GM12878 (cell line): ENCODE results near the gene MRPS23. TPM values are rescaled to one million over a fixed set of nuclear protein-coding genes. Genes with fewer than 3 reads are reported as not detected.

Experiments
- ATAC-seq: fragments of 200-7000 bp; cut with Tn5 transposase; 3 replicates; pipeline ENCODE4 v1.9.1; 2020; ENCODE audit warnings: mild to moderate bottlenecking, moderate library complexity
- BruUV-seq: library from RNA; stranded (reverse); fragments of 400-500 nt; replicated peaks from 2 replicates; lab custom pipeline; 2021; lab: Mats Ljungman, UMichigan
- CTCF ChIA-PET: fragments of 300-600 bp; sonication (Branson Sonifier 250); formaldehyde crosslinking; extraction: SDS; loops from one replicate; lab custom pipeline; 2021; ENCODE audit warnings: inconsistent platforms; lab: Yijun Ruan, JAX
- POLR2A ChIA-PET: fragments of 350-600 bp; formaldehyde crosslinking; extraction: SDS; loops from one replicate; lab custom pipeline; 2021; ENCODE audit warnings: inconsistent platforms; lab: Charles Lee
- RAD21 ChIA-PET: fragments of 300-600 bp; sonication (Branson Sonifier 250); formaldehyde crosslinking; loops from one replicate; lab custom pipeline; 2023; ENCODE audit warnings: antibody characterized with exemption; ENCODE audit not compliant: unreplicated experiment; lab: Charles Lee
- SMC1A ChIA-PET: fragments of 300-600 bp; sonication (Branson Sonifier 250); formaldehyde crosslinking; loops from one replicate; lab custom pipeline; 2023; ENCODE audit not compliant: unreplicated experiment, uncharacterized antibody; lab: Charles Lee
- DNase-seq: peaks from one replicate; pipeline ENCODE4 v3.0.0-alpha.2; 2011; ENCODE audit warnings: low read depth, low spot score
- FAIRE-seq: peaks from 3 replicates; lab custom pipeline; 2011; peaks lifted over from hg19 to GRCh38; lab: Jason Lieb, UNC
- H2AFZ ChIP-seq: 2 replicates; pipeline ENCODE4 v1.6.0; 2011; ENCODE audit warnings: low read depth, low read length, control low read depth; ENCODE audit not compliant: control insufficient read depth
- H3K27ac ChIP-seq: 2 replicates; pipeline ENCODE4 v1.5.1; 2011; ENCODE audit warnings: control low read depth; ENCODE audit not compliant: control insufficient read depth, insufficient read depth
- H3K27me3 ChIP-seq, 2 experiments: replicated peaks in 1 of 2; 2 replicates each; pipeline versions ENCODE4 v1.6.0 to v1.6.1; 2011; ENCODE audit warnings: low read length in 1 of 2; ENCODE audit not compliant: control insufficient read depth in 2 of 2, insufficient read depth in 2 of 2
- H3K36me3 ChIP-seq, 2 experiments: 2 replicates each; pipeline ENCODE4 v1.5.1; 2011; ENCODE audit warnings: low read length in 1 of 2; ENCODE audit not compliant: control insufficient read depth in 2 of 2, insufficient read depth in 2 of 2
- H3K4me1 ChIP-seq: 2 replicates; pipeline ENCODE4 v1.6.1; 2011; ENCODE audit warnings: mild to moderate bottlenecking, low read length, moderate library complexity, mixed read lengths; ENCODE audit not compliant: control insufficient read depth, insufficient read depth
- H3K4me2 ChIP-seq: 2 replicates; pipeline ENCODE4 v1.6.0; 2011; ENCODE audit warnings: control low read depth; ENCODE audit not compliant: control insufficient read depth, insufficient read depth
- H3K4me3 ChIP-seq: fragments of 200-600 bp; sonication (generic); 2 replicates; pipeline ENCODE4 v1.5.1; 2016
- H3K79me2 ChIP-seq: 2 replicates; pipeline ENCODE4 v1.6.0; 2011; ENCODE audit warnings: low read length; ENCODE audit not compliant: control insufficient read depth, insufficient read depth
- H3K9ac ChIP-seq: 2 replicates; pipeline ENCODE4 v1.8.0; 2011; ENCODE audit warnings: low read length, control low read depth, mixed read lengths; ENCODE audit not compliant: control insufficient read depth, insufficient read depth
- H3K9me3 ChIP-seq: replicated peaks from 3 replicates; pipeline ENCODE4 v1.5.1; 2011; ENCODE audit warnings: mild to moderate bottlenecking, low read length; ENCODE audit not compliant: control insufficient read depth, insufficient read depth
- H4K20me1 ChIP-seq: 2 replicates; pipeline ENCODE4 v1.6.0; 2011; ENCODE audit not compliant: control insufficient read depth, insufficient read depth
- BACH1 ChIP-seq: fragments of 450-650 bp; IDR thresholded peaks from 2 replicates; pipeline ENCODE4 v1.6.1; 2017; ENCODE audit warnings: mild to moderate bottlenecking, borderline replicate concordance
- CBFB ChIP-seq: IDR thresholded peaks from 2 replicates; pipeline ENCODE4 v1.6.1; 2016; ENCODE audit warnings: antibody characterized with exemption, low read depth
- DPF2 ChIP-seq: fragments of 450-650 bp; IDR thresholded peaks from 2 replicates; pipeline ENCODE4 v1.6.1; 2017; ENCODE audit warnings: mild to moderate bottlenecking
- E4F1 ChIP-seq: fragments of 450-650 bp; IDR thresholded peaks from 2 replicates; pipeline ENCODE4 v1.6.1; 2018; ENCODE audit warnings: borderline replicate concordance, mild to moderate bottlenecking; ENCODE audit not compliant: partially characterized antibody
- HDAC6 ChIP-seq: fragments of 200-600 bp; sonication (generic); IDR thresholded peaks from one replicate; pipeline ENCODE4 v1.8.0; 2017; ENCODE audit warnings: antibody characterized with exemption; ENCODE audit not compliant: unreplicated experiment
- MYC ChIP-seq: IDR thresholded peaks from 2 replicates; pipeline ENCODE4 v1.6.1; 2011; ENCODE audit warnings: mild to moderate bottlenecking, low read length, moderate library complexity, inconsistent platforms; ENCODE audit not compliant: insufficient read depth, insufficient replicate concordance, insufficient read length, severe bottlenecking
- RAD51 ChIP-seq: fragments of 450-650 bp; IDR thresholded peaks from 2 replicates; pipeline ENCODE4 v1.6.1; 2016; ENCODE audit warnings: moderate library complexity, mild to moderate bottlenecking, inconsistent platforms
- RUNX3 ChIP-seq: IDR thresholded peaks from 2 replicates; pipeline ENCODE4 v1.6.1; 2012; ENCODE audit warnings: low read length, inconsistent platforms
- STAT3 ChIP-seq: IDR thresholded peaks from 2 replicates; pipeline ENCODE4 v1.6.1; 2011; ENCODE audit warnings: low read depth, low read length, improper control_type of control experiment
- SUPT20H ChIP-seq: IDR thresholded peaks from 2 replicates; pipeline ENCODE4 v1.6.1; 2011; ENCODE audit warnings: low read depth, mild to moderate bottlenecking, low read length, moderate library complexity, borderline replicate concordance; ENCODE audit not compliant: control insufficient read depth
- ZNF207 ChIP-seq: fragments of 450-650 bp; IDR thresholded peaks from 2 replicates; pipeline ENCODE4 v1.6.1; 2014; ENCODE audit warnings: antibody characterized with exemption, mild to moderate bottlenecking, borderline replicate concordance
- WGBS: methylation state at CpG from one replicate; pipeline ENCODE4 v1.1.6; 2016; ENCODE audit warnings: low lambda C conversion rate; ENCODE audit not compliant: insufficient replicate concordance, insufficient coverage; ENCODE audit errors: missing lambda C conversion rate; 5-methylcytosine and 5-hydroxymethylcytosine counted together
- in situ Hi-C: fragments of 300-500 bp; cut with MboI; formaldehyde crosslinking; loops from 9 replicates; pipeline ENCODE4 v1.14.3; 2018; ENCODE audit warnings: mixed read lengths
- intact Hi-C: fragments of 100-400 bp; cut with micrococcal nuclease; formaldehyde crosslinking; loops from one replicate; pipeline ENCODE4 v1.14.2; 2022; ENCODE audit not compliant: unreplicated experiment
- polyA plus RNA-seq, 11 experiments: library from polyadenylated mRNA; depleted of rRNA in 4 of 11; unstranded in 6 of 11; stranded (reverse) in 5 of 11; fragments of >200 nt; fragmentation: Nextera tagmentation in 4 of 11; fragmentation: Illumina TruSeq in 1 of 11; extraction: Ambion mirVana in 4 of 11; extraction: Trizol in 1 of 11; gene quantifications; 1 replicate in 1 of 11; 2 replicates in 10 of 11; pipeline versions ENCODE4 v1.2.1 to v1.2.3, GENCODE V29; 2011 to 2016; ENCODE audit warnings: inconsistent platforms in 2 of 11, missing spikeins in 2 of 11, low read depth in 1 of 11
- total RNA-seq, 4 experiments: library from RNA; depleted of rRNA in 3 of 4; stranded (reverse); fragments of >200 nt in 3 of 4; fragmentation: Illumina TruSeq in 1 of 4; extraction: Trizol in 1 of 4; gene quantifications; 2 replicates each; pipeline versions ENCODE4 v1.2.1 to v1.2.3, GENCODE V29; 2013 to 2021
- TF ChIP-seq, protein P1 (sequence below): fragments of 450-650 bp; IDR thresholded peaks from 2 replicates; pipeline ENCODE4 v1.6.1; 2017; ENCODE audit warnings: mild to moderate bottlenecking, moderate library complexity
- TF ChIP-seq, protein P2 (sequence below): fragments of 450-650 bp; IDR thresholded peaks from 2 replicates; pipeline ENCODE4 v1.6.1; 2017; ENCODE audit warnings: mild to moderate bottlenecking, low read depth, inconsistent platforms; ENCODE audit not compliant: poor library complexity, severe bottlenecking
- TF ChIP-seq, protein P3 (sequence below): fragments of 450-650 bp; IDR thresholded peaks from 2 replicates; pipeline ENCODE4 v1.6.1; 2016; ENCODE audit warnings: mild to moderate bottlenecking

Gene MRPS23
- total and polyA plus RNA-seq, 10 of the 15 experiments (the other 5 are each of a cell fraction or from before 2014, with no cell fraction given) = 65.3 to 237 (median 87.9) TPM

GRCh38 chr17:57881143-57881542 lies 31.3 kb upstream of the MRPS23 start:
- H3K4me3 ChIP-seq = no peak overlapping the region
- DNase-seq (no peak), ATAC-seq (no peak; the same call in 2 of the 3 replicates), FAIRE-seq (no peak)
- intact Hi-C loops = no loop called here
- in situ Hi-C loops = no loop called here
- H3K4me2 ChIP-seq = no peak overlapping the region
- no peaks in the 10 kb centered on the region for H3K9me3 ChIP-seq
- H3K9ac ChIP-seq = no peak overlapping the region
- WGBS = 49% methylated on average over 8 of the region's 8 CpGs
- peaks cover 0 to 1% of the 10 kb centered on the region in 2 experiments; a peak in 1 of 4 replicates for H3K27me3 ChIP-seq
- H3K79me2 ChIP-seq = no peaks in the 10 kb centered on the region
- ChIA-PET RAD21 (no interaction called here), POLR2A (no interaction called here), SMC1A (no interaction called here), CTCF (interaction anchor here (1.2 kb wide), 1 partner anchor 24 kb away, joined by 4 read pairs; no protein-coding TSS in a partner anchor)
- peaks cover 3% of the 10 kb centered on the region; the same call in 1 of the 2 replicates for H3K4me1 ChIP-seq
- H2AFZ ChIP-seq = no peak overlapping the region
- no TSS peak for BruUV-seq
- H4K20me1 ChIP-seq = no peaks in the 10 kb centered on the region
- H3K27ac ChIP-seq = no peak overlapping the region
- no peaks in the 10 kb centered on the region for H3K36me3 ChIP-seq
- TF ChIP-seq BACH1 = no peak
- no peak for TF ChIP-seq HDAC6
- TF ChIP-seq, protein P1, sequence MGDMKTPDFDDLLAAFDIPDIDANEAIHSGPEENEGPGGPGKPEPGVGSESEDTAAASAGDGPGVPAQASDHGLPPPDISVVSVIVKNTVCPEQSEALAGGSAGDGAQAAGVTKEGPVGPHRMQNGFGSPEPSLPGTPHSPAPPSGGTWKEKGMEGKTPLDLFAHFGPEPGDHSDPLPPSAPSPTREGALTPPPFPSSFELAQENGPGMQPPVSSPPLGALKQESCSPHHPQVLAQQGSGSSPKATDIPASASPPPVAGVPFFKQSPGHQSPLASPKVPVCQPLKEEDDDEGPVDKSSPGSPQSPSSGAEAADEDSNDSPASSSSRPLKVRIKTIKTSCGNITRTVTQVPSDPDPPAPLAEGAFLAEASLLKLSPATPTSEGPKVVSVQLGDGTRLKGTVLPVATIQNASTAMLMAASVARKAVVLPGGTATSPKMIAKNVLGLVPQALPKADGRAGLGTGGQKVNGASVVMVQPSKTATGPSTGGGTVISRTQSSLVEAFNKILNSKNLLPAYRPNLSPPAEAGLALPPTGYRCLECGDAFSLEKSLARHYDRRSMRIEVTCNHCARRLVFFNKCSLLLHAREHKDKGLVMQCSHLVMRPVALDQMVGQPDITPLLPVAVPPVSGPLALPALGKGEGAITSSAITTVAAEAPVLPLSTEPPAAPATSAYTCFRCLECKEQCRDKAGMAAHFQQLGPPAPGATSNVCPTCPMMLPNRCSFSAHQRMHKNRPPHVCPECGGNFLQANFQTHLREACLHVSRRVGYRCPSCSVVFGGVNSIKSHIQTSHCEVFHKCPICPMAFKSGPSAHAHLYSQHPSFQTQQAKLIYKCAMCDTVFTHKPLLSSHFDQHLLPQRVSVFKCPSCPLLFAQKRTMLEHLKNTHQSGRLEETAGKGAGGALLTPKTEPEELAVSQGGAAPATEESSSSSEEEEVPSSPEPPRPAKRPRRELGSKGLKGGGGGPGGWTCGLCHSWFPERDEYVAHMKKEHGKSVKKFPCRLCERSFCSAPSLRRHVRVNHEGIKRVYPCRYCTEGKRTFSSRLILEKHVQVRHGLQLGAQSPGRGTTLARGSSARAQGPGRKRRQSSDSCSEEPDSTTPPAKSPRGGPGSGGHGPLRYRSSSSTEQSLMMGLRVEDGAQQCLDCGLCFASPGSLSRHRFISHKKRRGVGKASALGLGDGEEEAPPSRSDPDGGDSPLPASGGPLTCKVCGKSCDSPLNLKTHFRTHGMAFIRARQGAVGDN = no peak
- no peak for TF ChIP-seq RUNX3
- TF ChIP-seq, protein P2, sequence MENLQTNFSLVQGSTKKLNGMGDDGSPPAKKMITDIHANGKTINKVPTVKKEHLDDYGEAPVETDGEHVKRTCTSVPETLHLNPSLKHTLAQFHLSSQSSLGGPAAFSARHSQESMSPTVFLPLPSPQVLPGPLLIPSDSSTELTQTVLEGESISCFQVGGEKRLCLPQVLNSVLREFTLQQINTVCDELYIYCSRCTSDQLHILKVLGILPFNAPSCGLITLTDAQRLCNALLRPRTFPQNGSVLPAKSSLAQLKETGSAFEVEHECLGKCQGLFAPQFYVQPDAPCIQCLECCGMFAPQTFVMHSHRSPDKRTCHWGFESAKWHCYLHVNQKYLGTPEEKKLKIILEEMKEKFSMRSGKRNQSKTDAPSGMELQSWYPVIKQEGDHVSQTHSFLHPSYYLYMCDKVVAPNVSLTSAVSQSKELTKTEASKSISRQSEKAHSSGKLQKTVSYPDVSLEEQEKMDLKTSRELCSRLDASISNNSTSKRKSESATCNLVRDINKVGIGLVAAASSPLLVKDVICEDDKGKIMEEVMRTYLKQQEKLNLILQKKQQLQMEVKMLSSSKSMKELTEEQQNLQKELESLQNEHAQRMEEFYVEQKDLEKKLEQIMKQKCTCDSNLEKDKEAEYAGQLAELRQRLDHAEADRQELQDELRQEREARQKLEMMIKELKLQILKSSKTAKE = no peak
- TF ChIP-seq RAD51 = no peak
- TF ChIP-seq, protein P3, sequence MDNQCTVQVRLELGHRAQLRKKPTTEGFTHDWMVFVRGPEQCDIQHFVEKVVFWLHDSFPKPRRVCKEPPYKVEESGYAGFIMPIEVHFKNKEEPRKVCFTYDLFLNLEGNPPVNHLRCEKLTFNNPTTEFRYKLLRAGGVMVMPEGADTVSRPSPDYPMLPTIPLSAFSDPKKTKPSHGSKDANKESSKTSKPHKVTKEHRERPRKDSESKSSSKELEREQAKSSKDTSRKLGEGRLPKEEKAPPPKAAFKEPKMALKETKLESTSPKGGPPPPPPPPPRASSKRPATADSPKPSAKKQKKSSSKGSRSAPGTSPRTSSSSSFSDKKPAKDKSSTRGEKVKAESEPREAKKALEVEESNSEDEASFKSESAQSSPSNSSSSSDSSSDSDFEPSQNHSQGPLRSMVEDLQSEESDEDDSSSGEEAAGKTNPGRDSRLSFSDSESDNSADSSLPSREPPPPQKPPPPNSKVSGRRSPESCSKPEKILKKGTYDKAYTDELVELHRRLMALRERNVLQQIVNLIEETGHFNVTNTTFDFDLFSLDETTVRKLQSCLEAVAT = no peak
- no peak for TF ChIP-seq CBFB
- no peak for TF ChIP-seq E4F1
- TF ChIP-seq SUPT20H = no peak
- no peak for TF ChIP-seq ZNF207
- no peak for TF ChIP-seq DPF2
- no peak for TF ChIP-seq STAT3
- TF ChIP-seq MYC = no peak
